Measurements from ENCODE around the gene COL6A5. TPM values are rescaled to one million over a fixed set of nuclear protein-coding genes. Genes with fewer than 3 reads are reported as not detected.
"Not testable (repeated sequence)": the region's sequence is repeated elsewhere in the genome, so short reads cannot be mapped to it uniquely, and the experiment has no call there.

COL6A5 gene
- polyA plus RNA-seq, 1 of the 3 experiments (the other 2 are of a cell fraction) = not detected

- TF ChIP-seq, protein P1, sequence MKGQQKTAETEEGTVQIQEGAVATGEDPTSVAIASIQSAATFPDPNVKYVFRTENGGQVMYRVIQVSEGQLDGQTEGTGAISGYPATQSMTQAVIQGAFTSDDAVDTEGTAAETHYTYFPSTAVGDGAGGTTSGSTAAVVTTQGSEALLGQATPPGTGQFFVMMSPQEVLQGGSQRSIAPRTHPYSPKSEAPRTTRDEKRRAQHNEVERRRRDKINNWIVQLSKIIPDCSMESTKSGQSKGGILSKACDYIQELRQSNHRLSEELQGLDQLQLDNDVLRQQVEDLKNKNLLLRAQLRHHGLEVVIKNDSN (IDR thresholded peaks at IDR 0.05; ENCODE audit: borderline replicate concordance, low read depth) = no peak
- no peak for TF ChIP-seq SMC3 (IDR thresholded peaks at IDR 0.05; ENCODE audit: low read depth, low read length)
Measured at GRCh38 chr3:130433306-130433705, 87.8 kb downstream of the COL6A5 start (continued).

GRCh38 chr3:130442284-130442683, 96.8 kb downstream of the COL6A5 start:
- Histone ChIP-seq H3K9ac (no peak overlapping the region), H2AFZ (ENCODE audit: low read depth) (no peak overlapping the region), H3K27ac (ENCODE audit: low read depth in 2 of 2, low read length in 1 of 2) (no peak overlapping the region), H3K9me2 (no peaks in the 10 kb centered on the region), H3K4me1 (ENCODE audit: control insufficient read depth in 1 of 2, insufficient read depth in 2 of 2, low read depth in 1 of 2, low read length in 1 of 2) (no peaks in the 10 kb centered on the region), H4K20me1 (ENCODE audit: insufficient read depth) (no peaks in the 10 kb centered on the region), H3K36me3 (replicated peaks in 1 of 2; ENCODE audit: control insufficient read depth in 1 of 2, insufficient read depth in 2 of 2, low read length in 1 of 2) (no peaks in the 10 kb centered on the region), H3K4me2 (no peak overlapping the region), H3K9me3 (no peaks in the 10 kb centered on the region), H3K27me3 (ENCODE audit: insufficient read depth) (no peaks in the 10 kb centered on the region), H3K79me2 (ENCODE audit: insufficient read depth) (no peaks in the 10 kb centered on the region), H3F3A (replicated peaks; ENCODE audit: insufficient read depth) (no peaks in the 10 kb centered on the region), H3K4me3 (ENCODE audit: low read depth in 2 of 2, low read length in 1 of 2) (no peak overlapping the region)
- TF ChIP-seq, protein P2, sequence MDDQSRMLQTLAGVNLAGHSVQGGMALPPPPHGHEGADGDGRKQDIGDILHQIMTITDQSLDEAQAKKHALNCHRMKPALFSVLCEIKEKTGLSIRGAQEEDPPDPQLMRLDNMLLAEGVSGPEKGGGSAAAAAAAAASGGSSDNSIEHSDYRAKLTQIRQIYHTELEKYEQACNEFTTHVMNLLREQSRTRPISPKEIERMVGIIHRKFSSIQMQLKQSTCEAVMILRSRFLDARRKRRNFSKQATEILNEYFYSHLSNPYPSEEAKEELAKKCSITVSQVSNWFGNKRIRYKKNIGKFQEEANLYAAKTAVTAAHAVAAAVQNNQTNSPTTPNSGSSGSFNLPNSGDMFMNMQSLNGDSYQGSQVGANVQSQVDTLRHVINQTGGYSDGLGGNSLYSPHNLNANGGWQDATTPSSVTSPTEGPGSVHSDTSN (IDR thresholded peaks at IDR 0.05) = no peak
- TF ChIP-seq TEAD4 (IDR thresholded peaks at IDR 0.05; ENCODE audit: borderline replicate concordance, insufficient read depth) (no peak), CHD2 (IDR thresholded peaks at IDR 0.05; ENCODE audit: low read length, partially characterized antibody) (no peak), MEF2A (IDR thresholded peaks at IDR 0.05; ENCODE audit: borderline replicate concordance, low read depth) (no peak), FOXM1 (IDR thresholded peaks at IDR 0.05; ENCODE audit: low read depth) (no peak), MXI1 (IDR thresholded peaks at IDR 0.05; ENCODE audit: low read depth, low read length) (no peak), NRF1 (IDR thresholded peaks at IDR 0.05; ENCODE audit: low read depth, low read length) (no peak), NFIC (IDR thresholded peaks at IDR 0.05; ENCODE audit: borderline replicate concordance) (no peak), POLR2AphosphoS5 (IDR thresholded peaks at IDR 0.05; ENCODE audit: low read depth, low read length) (no peak)
- TF ChIP-seq, protein P3, sequence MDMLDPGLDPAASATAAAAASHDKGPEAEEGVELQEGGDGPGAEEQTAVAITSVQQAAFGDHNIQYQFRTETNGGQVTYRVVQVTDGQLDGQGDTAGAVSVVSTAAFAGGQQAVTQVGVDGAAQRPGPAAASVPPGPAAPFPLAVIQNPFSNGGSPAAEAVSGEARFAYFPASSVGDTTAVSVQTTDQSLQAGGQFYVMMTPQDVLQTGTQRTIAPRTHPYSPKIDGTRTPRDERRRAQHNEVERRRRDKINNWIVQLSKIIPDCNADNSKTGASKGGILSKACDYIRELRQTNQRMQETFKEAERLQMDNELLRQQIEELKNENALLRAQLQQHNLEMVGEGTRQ (IDR thresholded peaks at IDR 0.05; ENCODE audit: borderline replicate concordance, low read depth, low read length) = no peak
- DNase-seq = no peak
- ChIA-PET POLR2A (no interaction called here), CTCF (no interaction called here)
- 0% methylated on average over 1 of the region's 1 CpG for WGBS (ENCODE audit: low lambda C conversion rate)

DNA sequence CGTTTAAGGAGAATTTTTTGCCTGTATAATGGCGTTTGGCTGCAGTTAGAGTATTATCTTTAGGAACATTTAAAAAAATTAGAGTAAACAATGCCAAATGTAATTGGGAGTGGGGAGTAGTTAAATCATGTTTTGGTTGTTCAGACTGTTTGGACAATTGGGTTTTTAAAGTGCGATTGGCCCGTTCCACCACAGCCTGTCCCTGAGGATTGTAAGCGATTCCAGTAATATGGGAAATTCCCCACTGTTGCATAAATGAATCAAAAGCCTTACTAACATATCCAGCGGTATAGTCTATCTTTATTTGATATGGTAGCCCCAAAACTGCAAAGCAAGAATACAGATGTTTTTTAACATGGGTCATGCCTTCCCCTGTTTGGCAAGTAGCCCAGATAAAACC, 101.4 kb downstream of the COL6A5 start:
- DNase-seq; POLR2A ChIA-PET; H3K9me3 ChIP-seq; CTCF ChIA-PET; H3F3A ChIP-seq (replicated peaks; ENCODE audit: insufficient read depth); H3K9me2 ChIP-seq; H3K9ac ChIP-seq; H3K4me1 ChIP-seq (ENCODE audit: control insufficient read depth in 1 of 2, insufficient read depth in 2 of 2, low read depth in 1 of 2, low read length in 1 of 2); H3K36me3 ChIP-seq (replicated peaks in 1 of 2; ENCODE audit: control insufficient read depth in 1 of 2, insufficient read depth in 2 of 2, low read length in 1 of 2); H3K4me3 ChIP-seq (ENCODE audit: low read depth in 2 of 2, low read length in 1 of 2); H2AFZ ChIP-seq (ENCODE audit: low read depth); H4K20me1 ChIP-seq (ENCODE audit: insufficient read depth); H3K27me3 ChIP-seq (ENCODE audit: insufficient read depth); H3K79me2 ChIP-seq (ENCODE audit: insufficient read depth); H3K27ac ChIP-seq (ENCODE audit: low read depth in 2 of 2, low read length in 1 of 2); H3K4me2 ChIP-seq: not testable (repeated sequence)
- 52% methylated on average over 6 of the region's 6 CpGs for WGBS (ENCODE audit: low lambda C conversion rate)

- DNase-seq; H3K9me3 ChIP-seq; H3K36me3 ChIP-seq (replicated peaks in 1 of 2; ENCODE audit: control insufficient read depth in 1 of 2, insufficient read depth in 2 of 2, low read length in 1 of 2); H2AFZ ChIP-seq (ENCODE audit: low read depth); POLR2A ChIA-PET; H3F3A ChIP-seq (replicated peaks; ENCODE audit: insufficient read depth); H3K27me3 ChIP-seq (ENCODE audit: insufficient read depth); H4K20me1 ChIP-seq (ENCODE audit: insufficient read depth); H3K4me3 ChIP-seq (ENCODE audit: low read depth in 2 of 2, low read length in 1 of 2); CTCF ChIA-PET; H3K79me2 ChIP-seq (ENCODE audit: insufficient read depth); H3K9ac ChIP-seq; H3K27ac ChIP-seq (ENCODE audit: low read depth in 2 of 2, low read length in 1 of 2); H3K4me1 ChIP-seq (ENCODE audit: control insufficient read depth in 1 of 2, insufficient read depth in 2 of 2, low read depth in 1 of 2, low read length in 1 of 2); H3K9me2 ChIP-seq; H3K4me2 ChIP-seq: not testable (repeated sequence)
- 24% methylated on average over 8 of the region's 8 CpGs for WGBS (ENCODE audit: low lambda C conversion rate)
Measured at GRCh38 chr3:130448155-130448554, 102.7 kb downstream of the COL6A5 start.

All from SK-N-SH (cell line).